WTC11 (cell line): ENCODE measurements around the gene TES.

Experiments
- ELF4 ChIP-seq: sonication (generic); formaldehyde crosslinking; IDR thresholded peaks from 2 replicates; pipeline ENCODE4 v1.8.1; 2022; ENCODE audit warnings: low read depth, mild to moderate bottlenecking, moderate library complexity, missing genetic modification reagents
- ESRRA ChIP-seq: sonication (generic); formaldehyde crosslinking; IDR thresholded peaks from 2 replicates; pipeline ENCODE4 v1.8.1; 2022; ENCODE audit warnings: mild to moderate bottlenecking, missing genetic modification reagents, borderline replicate concordance
- IRF2 ChIP-seq: sonication (generic); formaldehyde crosslinking; IDR thresholded peaks from 2 replicates; pipeline ENCODE4 v1.8.0; 2022; ENCODE audit warnings: low read depth, missing genetic modification reagents, borderline replicate concordance
- MXD4 ChIP-seq: fragments of 250-450 bp; sonication (Bioruptor Pico); IDR thresholded peaks from 2 replicates; pipeline ENCODE4 v1.8.0; 2021; ENCODE audit warnings: mild to moderate bottlenecking, moderate library complexity, borderline replicate concordance
- MYBL2 ChIP-seq: sonication (generic); formaldehyde crosslinking; IDR thresholded peaks from 2 replicates; pipeline ENCODE4 v1.8.1; 2023; ENCODE audit warnings: mild to moderate bottlenecking, moderate library complexity, missing genetic modification reagents
- NR2C2 ChIP-seq: sonication (generic); formaldehyde crosslinking; IDR thresholded peaks from 2 replicates; pipeline ENCODE4 v1.8.0; 2022; ENCODE audit warnings: mild to moderate bottlenecking, missing genetic modification reagents
- SMAD3 ChIP-seq: sonication (generic); formaldehyde crosslinking; IDR thresholded peaks from 2 replicates; pipeline ENCODE4 v1.8.0; 2022; ENCODE audit warnings: missing genetic modification reagents, mild to moderate bottlenecking, borderline replicate concordance
- ZNF263 ChIP-seq: sonication (generic); formaldehyde crosslinking; IDR thresholded peaks from 2 replicates; pipeline ENCODE4 v1.8.1; 2022; ENCODE audit warnings: low read depth, mild to moderate bottlenecking, moderate library complexity, missing genetic modification reagents
- TF ChIP-seq, protein P1 (sequence below): fragments of 200-600 bp; IDR thresholded peaks from 2 replicates; pipeline ENCODE4 v1.8.0; 2022; ENCODE audit warnings: antibody characterized with exemption
- TF ChIP-seq, protein P2 (sequence below): sonication (generic); formaldehyde crosslinking; IDR thresholded peaks from 2 replicates; pipeline ENCODE4 v1.8.0; 2022; ENCODE audit warnings: mild to moderate bottlenecking, missing genetic modification reagents
- TF ChIP-seq, protein P3 (sequence below): sonication (generic); formaldehyde crosslinking; IDR thresholded peaks from 2 replicates; pipeline ENCODE4 v1.8.1; 2023; ENCODE audit warnings: mild to moderate bottlenecking, missing genetic modification reagents, moderate library complexity
- TF ChIP-seq, protein P4 (sequence below): fragments of 250-450 bp; sonication (Bioruptor Pico); conservative IDR thresholded peaks from 2 replicates; pipeline ENCODE4 v1.9.0; 2021; ENCODE audit warnings: mild to moderate bottlenecking

DNA sequence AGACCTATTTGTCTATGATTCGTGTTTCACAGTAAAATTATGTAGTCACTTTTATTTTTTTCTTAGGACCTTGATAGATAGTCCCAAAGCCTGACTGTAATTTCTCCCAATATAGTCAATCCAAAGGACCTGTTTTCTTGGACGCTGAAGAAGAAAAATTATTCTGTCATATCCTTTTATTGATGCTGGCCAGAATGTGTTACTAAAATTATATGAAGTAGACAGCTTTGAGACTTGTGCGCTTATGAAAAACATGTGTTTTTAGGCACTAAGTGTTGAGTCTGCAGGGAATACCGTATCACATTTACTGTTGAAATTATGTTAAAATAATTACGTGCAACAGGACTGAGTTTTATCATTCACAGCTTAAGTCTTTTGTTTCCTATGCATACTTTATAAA lies 17.9 kb downstream of the TES start:
- TF ChIP-seq, protein P1, sequence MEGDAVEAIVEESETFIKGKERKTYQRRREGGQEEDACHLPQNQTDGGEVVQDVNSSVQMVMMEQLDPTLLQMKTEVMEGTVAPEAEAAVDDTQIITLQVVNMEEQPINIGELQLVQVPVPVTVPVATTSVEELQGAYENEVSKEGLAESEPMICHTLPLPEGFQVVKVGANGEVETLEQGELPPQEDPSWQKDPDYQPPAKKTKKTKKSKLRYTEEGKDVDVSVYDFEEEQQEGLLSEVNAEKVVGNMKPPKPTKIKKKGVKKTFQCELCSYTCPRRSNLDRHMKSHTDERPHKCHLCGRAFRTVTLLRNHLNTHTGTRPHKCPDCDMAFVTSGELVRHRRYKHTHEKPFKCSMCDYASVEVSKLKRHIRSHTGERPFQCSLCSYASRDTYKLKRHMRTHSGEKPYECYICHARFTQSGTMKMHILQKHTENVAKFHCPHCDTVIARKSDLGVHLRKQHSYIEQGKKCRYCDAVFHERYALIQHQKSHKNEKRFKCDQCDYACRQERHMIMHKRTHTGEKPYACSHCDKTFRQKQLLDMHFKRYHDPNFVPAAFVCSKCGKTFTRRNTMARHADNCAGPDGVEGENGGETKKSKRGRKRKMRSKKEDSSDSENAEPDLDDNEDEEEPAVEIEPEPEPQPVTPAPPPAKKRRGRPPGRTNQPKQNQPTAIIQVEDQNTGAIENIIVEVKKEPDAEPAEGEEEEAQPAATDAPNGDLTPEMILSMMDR = no peak
- no peak for TF ChIP-seq NR2C2 (CRISPR knock-in tag)
- TF ChIP-seq ELF4 (CRISPR knock-in tag) = no peak
- no peak for TF ChIP-seq MXD4 (CRISPR knock-in tag)
- TF ChIP-seq, protein P2, sequence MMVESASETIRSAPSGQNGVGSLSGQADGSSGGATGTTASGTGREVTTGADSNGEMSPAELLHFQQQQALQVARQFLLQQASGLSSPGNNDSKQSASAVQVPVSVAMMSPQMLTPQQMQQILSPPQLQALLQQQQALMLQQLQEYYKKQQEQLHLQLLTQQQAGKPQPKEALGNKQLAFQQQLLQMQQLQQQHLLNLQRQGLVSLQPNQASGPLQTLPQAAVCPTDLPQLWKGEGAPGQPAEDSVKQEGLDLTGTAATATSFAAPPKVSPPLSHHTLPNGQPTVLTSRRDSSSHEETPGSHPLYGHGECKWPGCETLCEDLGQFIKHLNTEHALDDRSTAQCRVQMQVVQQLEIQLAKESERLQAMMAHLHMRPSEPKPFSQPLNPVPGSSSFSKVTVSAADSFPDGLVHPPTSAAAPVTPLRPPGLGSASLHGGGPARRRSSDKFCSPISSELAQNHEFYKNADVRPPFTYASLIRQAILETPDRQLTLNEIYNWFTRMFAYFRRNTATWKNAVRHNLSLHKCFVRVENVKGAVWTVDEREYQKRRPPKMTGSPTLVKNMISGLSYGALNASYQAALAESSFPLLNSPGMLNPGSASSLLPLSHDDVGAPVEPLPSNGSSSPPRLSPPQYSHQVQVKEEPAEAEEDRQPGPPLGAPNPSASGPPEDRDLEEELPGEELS (CRISPR knock-in tag) = no peak
- no peak for TF ChIP-seq IRF2 (CRISPR knock-in tag)
- TF ChIP-seq, protein P3, sequence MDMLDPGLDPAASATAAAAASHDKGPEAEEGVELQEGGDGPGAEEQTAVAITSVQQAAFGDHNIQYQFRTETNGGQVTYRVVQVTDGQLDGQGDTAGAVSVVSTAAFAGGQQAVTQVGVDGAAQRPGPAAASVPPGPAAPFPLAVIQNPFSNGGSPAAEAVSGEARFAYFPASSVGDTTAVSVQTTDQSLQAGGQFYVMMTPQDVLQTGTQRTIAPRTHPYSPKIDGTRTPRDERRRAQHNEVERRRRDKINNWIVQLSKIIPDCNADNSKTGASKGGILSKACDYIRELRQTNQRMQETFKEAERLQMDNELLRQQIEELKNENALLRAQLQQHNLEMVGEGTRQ = no peak
- no peak for TF ChIP-seq SMAD3
- TF ChIP-seq MYBL2 (CRISPR knock-in tag) = no peak
- TF ChIP-seq, protein P4, sequence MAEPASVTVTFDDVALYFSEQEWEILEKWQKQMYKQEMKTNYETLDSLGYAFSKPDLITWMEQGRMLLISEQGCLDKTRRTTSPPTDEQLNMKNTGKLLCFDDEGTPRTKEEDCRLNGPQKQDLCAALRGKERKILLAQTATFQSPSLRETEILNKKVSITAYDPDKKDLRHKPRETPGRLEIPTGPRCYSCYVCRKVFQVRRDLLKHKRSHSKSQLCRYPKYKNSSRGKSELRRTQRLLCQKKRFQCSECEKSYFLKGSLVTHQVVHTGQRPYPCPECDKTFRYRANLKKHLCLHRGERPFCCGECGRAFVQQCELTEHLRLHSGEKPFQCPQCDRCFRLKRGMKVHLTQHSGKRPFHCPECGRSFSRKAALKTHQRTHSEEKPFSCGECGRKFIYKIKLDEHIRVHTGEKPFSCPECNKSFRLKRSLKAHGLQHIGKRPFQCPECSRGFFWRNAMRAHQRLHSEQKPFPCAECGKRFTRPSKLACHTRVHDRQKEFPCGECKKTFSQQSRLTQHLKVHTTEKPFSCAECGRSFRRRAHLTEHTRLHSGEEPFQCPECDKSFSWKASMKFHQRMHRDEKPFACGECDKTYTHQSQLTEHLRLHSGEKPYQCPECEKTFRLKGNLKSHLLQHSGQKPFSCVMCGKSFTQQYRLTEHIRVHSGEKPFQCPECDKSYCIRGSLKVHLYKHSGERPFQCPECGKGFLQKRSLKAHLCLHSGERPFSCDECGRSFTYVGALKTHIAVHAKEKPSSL = no peak
- no peak for TF ChIP-seq ESRRA (CRISPR knock-in tag)
- no peak for TF ChIP-seq ZNF263 (CRISPR knock-in tag)
